Measurements from ENCODE around the gene NDUFA1.
"Not testable (repeated sequence)": the region's sequence is repeated elsewhere in the genome, so short reads cannot be mapped to it uniquely, and the experiment has no call there.

The NDUFA1 gene

GRCh38 chrX:119871599-119872395, at the start of gene NDUFA1, which contains the start of gene RNF113A:
Gene NDUFA1 (plus strand): TSS chrX:119871832. CDS start chrX:119871912, 80 bp downstream.
Gene RNF113A (minus strand): TSS chrX:119871733. CDS start chrX:119871613, 120 bp downstream.
- no peak for FAIRE-seq

- FAIRE-seq = not testable (repeated sequence)
These were observed 47.4 kb upstream of the NDUFA1 start for GRCh38 chrX:119824221-119824620.

- FAIRE-seq = no peak
These were observed 45.2 kb upstream of the NDUFA1 start for GRCh38 chrX:119826399-119826959.

GRCh38 chrX:119828446-119828845, 43.2 kb upstream of the NDUFA1 start:
- FAIRE-seq = no peak

GRCh38 chrX:119833905-119834304, 37.7 kb upstream of the NDUFA1 start:
- no peak for FAIRE-seq

- peak; percentile 97 for FAIRE-seq
These were observed 19.0 kb upstream of the NDUFA1 start, which contains the start of gene UPF3B for GRCh38 chrX:119852382-119853353. Gene UPF3B (minus strand): TSS chrX:119852963. CDS start chrX:119852928, 35 bp downstream.

GRCh38 chrX:119853444-119853843, 18.2 kb upstream of the NDUFA1 start:
- no peak for FAIRE-seq

- FAIRE-seq = no peak
These were observed 953 bp upstream of the NDUFA1 start for GRCh38 chrX:119870626-119871131.

GRCh38 chrX:119871245-119871598, 410 bp upstream of the NDUFA1 start:
- no peak for FAIRE-seq

GRCh38 chrX:119878740-119879139, 7.1 kb downstream of the NDUFA1 start:
- FAIRE-seq = no peak

- FAIRE-seq = no peak
These were observed 8.4 kb downstream of the NDUFA1 start for GRCh38 chrX:119880076-119880475.

- peak; percentile 34 for FAIRE-seq
These were observed 9.2 kb downstream of the NDUFA1 start for GRCh38 chrX:119880552-119881437.

GRCh38 chrX:119885554-119886428, 14.2 kb downstream of the NDUFA1 start:
- peak; percentile 27 for FAIRE-seq

GRCh38 chrX:119887721-119888425, 16.2 kb downstream of the NDUFA1 start:
- no peak for FAIRE-seq

- FAIRE-seq = not testable (repeated sequence)
These were observed 19.0 kb downstream of the NDUFA1 start for GRCh38 chrX:119890626-119891025.

- not testable (repeated sequence) for FAIRE-seq
These were observed 20.5 kb downstream of the NDUFA1 start for GRCh38 chrX:119891961-119892692.

GRCh38 chrX:119895843-119896326, 24.3 kb downstream of the NDUFA1 start, which contains the start of gene AKAP14:
Gene AKAP14 (plus strand): TSS chrX:119895893. CDS start chrX:119903224, 7,331 bp downstream.
- no peak for FAIRE-seq

GRCh38 chrX:119899125-119899524, 27.5 kb downstream of the NDUFA1 start:
- FAIRE-seq = no peak

GRCh38 chrX:119900976-119901375, 29.3 kb downstream of the NDUFA1 start:
- no peak for FAIRE-seq
